GM12801 (cell line): Measurements from ENCODE around the gene UBE2J2.

Source experiments
- TF ChIP-seq, protein P1 (sequence below): IDR thresholded peaks from one replicate; pipeline ENCODE4 v1.5.1; 2011; ENCODE audit warnings: control low read depth; ENCODE audit not compliant: insufficient read length; ENCODE audit errors: extremely low read depth

Gene UBE2J2

DNA sequence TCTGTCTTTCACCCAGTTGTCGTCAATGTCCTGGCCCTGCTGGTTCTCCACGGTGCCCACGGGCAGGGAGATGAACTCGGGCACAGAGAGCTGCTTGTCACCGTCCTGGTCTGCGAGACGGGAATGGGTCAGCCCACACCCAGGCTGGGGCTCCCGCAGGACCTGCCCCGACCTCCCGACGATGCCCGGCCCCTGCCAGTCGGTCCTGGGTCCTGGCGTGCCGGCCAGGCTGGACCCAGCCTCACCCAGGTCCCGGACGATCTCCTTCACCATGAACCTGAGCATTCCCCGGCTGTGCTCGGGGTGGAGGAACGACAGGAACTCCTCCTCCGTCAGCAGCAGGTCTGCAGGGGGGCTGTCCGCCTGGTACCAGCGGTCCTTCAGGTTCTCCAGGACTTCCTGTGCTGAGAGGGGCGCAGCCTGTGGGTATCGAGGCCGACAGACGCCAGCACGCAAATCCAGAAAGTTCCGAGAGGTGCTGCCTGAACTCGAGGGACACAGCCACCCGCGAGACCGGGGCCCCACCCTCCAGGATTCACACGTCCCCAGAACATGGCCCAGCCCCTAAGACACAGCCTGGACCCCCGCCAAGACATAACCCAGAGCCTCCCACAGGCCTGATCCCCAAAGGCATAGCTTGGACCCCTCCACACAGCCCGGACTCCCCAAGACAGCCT lies 55.0 kb downstream of the UBE2J2 start:
- TF ChIP-seq, protein P1, sequence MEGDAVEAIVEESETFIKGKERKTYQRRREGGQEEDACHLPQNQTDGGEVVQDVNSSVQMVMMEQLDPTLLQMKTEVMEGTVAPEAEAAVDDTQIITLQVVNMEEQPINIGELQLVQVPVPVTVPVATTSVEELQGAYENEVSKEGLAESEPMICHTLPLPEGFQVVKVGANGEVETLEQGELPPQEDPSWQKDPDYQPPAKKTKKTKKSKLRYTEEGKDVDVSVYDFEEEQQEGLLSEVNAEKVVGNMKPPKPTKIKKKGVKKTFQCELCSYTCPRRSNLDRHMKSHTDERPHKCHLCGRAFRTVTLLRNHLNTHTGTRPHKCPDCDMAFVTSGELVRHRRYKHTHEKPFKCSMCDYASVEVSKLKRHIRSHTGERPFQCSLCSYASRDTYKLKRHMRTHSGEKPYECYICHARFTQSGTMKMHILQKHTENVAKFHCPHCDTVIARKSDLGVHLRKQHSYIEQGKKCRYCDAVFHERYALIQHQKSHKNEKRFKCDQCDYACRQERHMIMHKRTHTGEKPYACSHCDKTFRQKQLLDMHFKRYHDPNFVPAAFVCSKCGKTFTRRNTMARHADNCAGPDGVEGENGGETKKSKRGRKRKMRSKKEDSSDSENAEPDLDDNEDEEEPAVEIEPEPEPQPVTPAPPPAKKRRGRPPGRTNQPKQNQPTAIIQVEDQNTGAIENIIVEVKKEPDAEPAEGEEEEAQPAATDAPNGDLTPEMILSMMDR = no peak

DNA sequence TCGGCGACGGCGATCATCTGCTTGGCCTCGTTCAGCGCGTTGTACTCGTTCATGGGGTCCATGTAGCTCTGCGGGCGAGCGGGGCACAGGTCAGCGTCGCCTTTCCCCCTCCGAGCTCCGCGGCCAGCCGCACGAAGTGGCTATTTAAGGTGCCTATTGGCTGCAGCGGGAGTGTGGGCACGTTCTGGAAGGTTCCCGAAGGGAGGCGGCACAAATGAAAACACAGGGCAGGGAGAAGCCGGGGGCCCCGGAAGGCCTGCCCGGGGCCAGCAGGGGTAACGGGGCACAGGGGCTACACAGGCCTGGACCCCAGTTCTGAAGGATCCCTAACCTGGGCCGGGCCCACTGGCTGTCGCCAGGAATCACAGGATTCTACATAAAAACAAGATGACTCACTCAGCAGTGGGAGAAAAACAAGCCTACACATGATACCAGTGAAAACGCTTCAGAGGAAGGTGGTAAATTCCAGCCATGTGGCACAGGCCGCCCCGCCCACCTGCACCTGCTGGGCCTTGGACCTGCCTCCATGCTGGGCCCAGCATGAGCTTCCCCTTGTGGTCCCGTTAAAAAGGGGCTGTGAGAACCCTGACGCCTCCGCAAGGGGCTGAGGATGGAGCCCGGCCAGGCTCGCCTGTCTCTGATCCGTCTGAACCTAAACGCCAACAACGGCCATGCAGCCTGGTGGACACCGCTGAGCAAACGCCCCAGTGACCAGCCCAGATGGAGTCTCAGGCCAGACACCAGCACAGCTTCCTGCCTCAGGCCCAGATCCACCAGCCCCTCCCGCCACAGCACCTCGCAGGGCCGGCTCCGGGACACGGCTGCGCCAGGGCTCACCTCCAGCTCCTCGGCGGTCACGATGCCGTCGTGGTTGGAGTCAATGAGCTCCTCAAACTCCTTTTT lies 55.8 kb downstream of the UBE2J2 start:
- TF ChIP-seq, protein P1 = no peak

DNA sequence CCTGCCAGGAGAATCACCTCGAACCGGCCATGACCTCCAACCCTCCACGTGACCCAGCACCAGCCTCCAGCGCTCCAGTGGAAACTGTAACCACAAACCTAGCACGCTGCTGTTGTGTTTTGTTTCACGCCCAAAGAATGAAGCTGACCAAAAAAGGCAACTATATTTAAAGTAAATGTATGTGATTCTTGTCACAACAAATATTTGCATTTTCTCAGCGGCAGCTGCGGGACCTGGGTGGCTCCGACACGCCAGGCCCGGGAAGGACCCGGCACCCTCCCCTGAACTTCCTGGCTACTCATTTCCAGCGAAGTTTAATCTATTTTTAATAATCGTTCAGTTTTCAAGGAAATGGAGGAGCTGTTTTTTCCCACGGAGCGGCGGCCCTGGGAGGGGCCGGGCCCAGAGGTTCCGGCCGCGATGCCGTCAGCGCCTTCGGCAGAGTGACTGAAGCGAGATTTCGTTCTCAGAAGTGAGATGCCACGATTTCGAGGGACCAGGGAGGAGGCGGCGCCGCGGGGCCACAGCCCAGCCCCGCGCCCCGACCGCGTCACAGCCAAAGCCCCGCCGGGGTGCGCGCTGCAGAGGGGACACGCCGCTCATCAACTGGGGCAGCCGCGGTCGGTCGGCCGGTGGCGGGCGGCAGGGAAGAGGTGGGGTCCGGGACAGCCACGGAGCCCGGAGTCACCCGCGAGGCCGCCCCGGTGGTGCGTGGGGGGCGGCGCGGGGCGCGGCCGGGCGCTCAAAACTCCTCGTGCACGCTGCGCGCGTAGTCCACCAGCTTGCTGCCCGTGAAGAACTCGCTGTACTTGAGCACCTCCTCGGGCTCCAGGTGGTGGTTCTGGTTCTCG lies 56.7 kb downstream of the UBE2J2 start:
- TF ChIP-seq, protein P1 = no peak

DNA sequence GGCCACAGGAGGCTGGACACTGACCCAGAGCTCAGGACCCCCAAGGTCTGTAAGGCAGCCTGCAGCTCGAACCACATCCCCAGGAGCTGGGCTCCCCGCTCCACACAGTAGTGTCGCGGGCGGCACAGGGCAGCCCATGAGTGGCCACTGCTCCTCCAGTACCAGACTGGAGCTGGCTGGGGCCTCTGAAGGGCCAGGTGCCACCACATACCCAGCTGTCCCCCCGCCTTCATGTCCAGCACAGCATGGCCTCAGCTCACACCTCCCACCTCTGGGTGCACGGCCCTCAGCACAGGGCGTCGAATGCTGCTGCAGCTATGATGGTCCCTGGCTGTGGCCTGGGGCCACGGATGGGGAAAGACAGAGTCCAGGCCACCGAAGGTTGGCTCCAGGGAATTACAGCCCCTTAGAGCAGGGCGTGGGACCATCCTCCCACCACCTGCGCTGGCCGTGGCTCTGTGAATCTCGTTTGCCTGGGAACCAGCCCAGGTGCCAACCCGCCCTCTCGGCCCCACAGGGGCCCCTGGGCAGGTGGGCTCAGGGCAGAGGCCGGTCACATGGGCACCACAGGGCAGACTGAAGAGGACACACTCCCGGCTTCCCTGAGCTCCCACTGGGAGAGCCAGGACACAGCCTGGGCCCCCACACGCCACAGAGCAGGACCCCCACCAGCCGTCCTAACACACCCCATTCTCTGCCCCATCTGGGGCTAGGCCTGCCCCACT lies 57.6 kb downstream of the UBE2J2 start:
- TF ChIP-seq, protein P1 = no peak

DNA sequence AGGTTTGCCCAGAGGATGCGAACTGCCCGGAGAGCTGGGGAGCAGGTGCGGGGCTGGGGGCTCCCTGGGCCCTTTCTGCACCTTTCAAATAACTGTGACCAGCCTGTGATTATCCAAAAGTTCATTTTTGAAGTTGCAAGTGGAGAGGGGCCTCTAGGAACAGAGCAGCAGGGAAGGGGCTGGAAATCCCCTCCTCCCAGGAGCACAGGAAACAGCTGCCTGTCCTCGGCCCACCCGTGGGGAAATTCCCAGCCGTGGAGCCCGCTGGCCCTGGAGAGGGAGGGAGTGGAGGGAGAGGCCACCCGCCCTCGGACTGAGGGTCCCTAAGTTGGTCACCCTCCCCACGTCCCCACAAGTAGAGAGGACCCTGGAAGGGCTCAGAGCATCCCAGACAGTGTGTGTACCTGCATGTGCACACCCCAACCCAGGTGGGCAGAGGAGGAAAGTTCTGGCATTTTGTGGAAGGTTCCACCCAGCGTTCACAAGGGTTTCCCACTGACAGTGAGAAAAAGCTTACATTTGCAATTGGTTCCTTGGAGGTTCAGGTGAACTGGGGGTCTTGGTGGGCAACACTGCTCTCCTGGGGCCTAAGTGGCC lies 58.5 kb downstream of the UBE2J2 start:
- TF ChIP-seq, protein P1 = no peak

DNA sequence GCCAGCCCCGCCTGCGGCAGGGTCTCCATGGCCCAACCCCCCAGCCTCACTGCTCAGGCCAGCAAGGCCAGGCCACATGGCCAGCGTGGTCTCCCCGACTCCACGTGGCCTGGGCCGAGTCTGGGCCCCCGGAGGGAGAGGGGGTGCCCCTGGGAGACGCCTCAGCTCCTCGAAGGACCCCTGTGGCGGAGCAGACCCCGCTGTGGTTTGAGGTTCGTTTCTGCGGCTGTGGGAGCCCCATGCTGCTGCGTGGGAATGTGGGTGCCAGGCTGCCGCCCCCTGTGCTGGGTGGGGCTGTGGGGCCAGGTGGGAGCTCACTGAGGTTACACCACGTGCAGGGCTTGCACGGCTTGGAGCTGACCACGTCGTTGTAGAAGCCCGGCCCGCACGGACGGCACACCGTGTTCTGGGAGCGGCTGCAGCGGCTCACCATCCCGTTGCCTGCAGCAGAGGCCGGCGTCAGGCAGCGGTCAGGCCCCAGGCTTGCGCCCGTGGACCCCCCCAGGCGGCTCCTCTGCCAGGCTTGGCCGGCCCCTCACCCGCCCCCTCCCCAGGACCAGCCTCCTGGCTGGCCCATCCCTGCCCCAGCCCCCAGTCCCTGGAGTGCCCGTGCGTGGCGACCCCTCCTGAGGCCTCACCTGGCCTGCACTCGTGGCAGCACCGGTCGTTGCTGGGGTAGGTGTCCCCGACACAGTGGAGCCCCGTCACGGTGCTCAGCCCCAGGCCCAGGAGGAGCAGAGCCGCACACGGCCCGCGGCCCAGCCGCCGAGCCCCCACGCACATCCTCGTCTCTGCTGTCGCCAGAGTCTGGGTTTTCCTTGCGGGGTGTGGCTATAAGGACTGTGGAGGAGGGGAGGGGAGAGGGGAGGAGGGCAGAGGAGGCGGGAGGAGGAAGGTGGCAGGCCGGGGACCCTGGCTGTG lies 60.0 kb downstream of the UBE2J2 start, which contains the start of gene TNFRSF4:
Gene TNFRSF4, minus strand, starts transcription at position 809 of the 921 bp plus-strand sequence. Its CDS starts 26 bp downstream, at position 783.
- TF ChIP-seq, protein P1 = no peak
